GOT3 (cell line): Measurements from ENCODE around the gene TOMM20.
"Not testable (repeated sequence)": the region's sequence is repeated elsewhere in the genome, so short reads cannot be mapped to it uniquely, and the experiment has no call there.

ENCODE experiments used
- DNase-seq: peaks from one replicate; lab custom pipeline; 2025; ENCODE audit warnings: mixed read lengths; lab: John Stamatoyannopoulos, UW

Gene TOMM20

DNA sequence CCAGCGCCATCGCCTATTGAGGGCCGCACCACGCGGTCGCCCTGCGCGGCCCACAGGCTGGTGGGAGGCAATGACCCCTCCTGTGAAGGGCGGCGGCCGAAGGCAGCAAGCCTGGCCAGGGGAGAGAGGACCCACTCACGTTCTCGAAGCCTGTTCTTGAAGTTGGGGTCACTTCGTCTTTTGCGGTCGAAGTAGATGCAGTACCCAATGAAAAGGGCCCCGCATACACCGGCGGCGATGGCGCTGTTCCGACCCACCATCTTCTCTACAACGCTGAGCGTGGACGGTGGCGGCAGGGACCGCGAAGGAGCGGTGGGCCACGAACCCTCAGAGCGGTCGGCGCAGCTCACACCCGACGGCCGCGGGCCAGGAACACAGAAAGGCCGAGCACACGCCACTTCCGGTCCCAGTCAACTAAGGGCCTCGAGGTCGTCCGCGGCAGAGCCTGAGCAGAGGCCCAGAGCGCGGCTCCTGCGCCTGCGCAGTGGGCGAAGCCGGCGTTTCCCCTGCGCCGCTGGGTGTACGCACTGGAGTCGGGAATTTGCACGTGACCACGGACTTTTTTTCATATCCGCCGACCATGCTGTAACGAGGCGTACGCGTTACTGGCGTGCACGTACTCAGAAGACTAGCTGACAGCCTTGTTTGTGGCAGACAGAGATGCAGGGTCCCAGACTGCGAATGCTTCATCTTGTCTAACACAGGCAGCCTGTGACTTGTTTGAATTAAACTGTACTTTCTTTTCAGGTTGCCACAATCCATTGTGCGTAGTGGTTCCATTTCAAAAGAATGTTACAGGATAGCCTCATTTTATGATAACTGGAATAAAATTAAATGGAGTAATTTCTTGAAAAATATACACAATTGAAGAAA is at the start of gene TOMM20:
TOMM20 (minus strand) TSS at position 382 of the 873 bp plus-strand sequence; CDS start at position 260, 122 bp downstream.
- peak; percentile 92 for DNase-seq

DNA sequence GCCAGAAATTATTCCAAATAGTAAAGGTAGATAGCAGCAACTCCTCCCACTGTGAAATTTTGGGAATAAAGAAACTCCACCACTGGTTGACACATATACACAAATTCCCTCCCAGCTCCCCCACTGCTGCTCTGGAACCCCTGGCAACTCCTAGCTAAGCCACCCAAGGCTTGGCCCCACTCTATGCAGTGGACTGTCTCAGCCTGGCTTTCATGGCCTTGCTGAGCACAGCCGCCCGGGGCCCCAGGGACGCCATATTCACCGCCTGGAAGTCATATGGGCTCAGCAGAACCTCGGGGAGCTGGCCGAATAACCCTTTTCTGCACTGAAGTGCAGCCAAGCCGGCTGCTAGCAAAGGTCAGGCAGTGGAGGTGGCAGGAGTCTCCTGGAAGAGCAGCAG is 47.8 kb upstream of the TOMM20 start:
- DNase-seq: no peak

DNA sequence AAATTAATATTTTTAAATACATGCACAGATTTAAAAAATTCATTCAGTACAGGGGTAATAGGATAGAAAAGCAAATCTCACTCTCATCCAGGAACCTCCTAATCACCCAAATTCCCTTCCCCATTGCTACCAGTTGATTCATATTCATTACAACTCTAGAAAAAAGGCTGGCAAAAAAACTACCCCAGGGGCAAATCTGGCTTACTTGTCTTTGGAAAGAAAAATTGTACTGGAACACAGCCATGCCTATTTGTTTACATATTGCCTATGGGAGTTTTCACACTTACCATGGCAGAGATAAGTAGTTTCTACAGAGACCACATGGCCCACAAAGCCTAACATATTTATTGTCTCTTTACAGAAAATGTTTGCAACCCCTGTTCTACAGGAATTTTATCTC is 41.3 kb upstream of the TOMM20 start:
- DNase-seq: no peak

DNA sequence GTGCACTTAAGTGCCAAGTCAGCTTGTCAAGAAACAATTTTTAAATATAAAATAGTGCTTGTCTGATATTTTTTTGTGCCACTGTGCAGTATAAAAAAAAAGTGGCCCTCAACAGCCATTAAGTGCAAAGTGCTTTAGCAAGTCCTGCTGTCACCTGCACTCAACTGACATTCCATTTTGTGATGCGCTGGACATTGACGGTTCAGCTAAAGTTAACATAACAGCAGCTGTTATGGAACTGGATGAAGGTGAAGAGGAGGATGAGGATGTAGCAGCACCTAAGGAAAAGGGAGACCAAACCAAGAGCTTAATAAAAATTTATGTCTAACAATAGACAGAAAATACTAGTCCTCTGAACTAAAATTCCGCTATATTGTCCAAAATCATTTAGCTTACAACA is 39.7 kb upstream of the TOMM20 start:
- DNase-seq: no peak

DNA sequence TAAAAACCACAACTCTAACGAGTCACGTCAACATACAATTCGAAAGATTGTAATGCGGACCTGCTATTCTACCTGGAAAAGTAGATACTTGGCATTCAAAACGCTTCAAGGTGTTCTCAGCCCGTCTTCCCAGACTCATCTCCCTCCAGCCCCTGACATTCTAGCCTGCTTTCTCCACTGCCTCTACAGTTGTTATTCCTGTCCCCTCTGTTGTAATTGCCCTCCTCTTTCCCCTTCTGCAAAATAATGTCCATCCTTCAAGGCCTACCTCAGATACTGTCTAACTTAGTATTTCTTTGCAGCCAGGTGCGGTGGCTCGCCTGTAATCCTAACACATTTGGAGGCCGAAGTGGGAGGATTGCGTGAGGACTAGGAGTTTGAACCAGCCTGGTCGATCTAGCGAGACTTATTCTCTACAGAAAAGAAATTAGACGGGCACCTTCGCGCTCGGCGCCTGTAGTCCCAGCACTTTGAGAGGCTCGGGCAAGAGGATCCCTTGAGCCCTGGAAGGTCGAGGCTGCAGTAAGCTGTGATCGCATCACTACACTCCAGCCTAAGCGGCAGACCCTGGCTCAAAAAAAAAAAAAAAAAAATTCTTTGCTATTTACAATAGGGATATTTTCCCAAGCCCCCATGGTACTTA is 33.2 kb upstream of the TOMM20 start:
- DNase-seq: no peak

DNA sequence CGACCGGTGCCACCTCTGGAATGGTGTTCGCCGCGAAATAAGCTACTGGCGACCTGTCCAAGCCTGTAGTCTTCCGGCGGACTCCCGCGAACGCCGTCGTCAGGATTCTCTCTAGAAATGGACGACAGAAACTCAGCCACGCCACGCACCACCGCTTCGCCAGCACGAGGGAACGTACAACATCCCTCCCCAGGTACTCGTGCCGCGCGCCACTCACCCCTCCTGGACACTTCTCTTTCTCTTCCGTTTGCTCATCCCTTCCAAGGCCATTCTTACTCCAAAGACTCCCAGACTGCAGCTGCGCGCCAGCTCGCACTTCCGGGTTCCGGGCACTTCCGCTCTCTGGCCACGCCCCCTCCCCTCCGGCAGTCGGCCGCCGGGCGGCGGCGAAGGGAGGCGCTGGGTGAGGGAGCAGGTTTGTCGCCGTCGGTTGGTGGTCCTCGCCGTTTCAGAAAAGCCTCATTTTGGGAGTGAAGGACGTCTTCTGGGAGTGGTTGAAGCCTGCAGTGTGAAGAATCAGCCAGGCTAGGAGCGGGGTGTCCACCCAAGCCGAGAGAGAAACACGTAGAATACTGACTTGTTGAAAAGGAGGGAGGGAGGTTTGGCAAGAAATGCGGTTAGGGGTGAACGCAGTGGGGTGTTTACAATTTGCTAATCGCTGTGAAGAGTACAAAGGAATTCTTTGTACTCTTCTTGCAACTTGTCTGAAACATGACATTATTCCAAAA is 32.5 kb upstream of the TOMM20 start, which contains the start of gene RBM34:
RBM34 (minus strand) TSS at position 294 of the 728 bp plus-strand sequence; CDS start at position 270, 24 bp downstream.
- peak; percentile 91 for DNase-seq

DNA sequence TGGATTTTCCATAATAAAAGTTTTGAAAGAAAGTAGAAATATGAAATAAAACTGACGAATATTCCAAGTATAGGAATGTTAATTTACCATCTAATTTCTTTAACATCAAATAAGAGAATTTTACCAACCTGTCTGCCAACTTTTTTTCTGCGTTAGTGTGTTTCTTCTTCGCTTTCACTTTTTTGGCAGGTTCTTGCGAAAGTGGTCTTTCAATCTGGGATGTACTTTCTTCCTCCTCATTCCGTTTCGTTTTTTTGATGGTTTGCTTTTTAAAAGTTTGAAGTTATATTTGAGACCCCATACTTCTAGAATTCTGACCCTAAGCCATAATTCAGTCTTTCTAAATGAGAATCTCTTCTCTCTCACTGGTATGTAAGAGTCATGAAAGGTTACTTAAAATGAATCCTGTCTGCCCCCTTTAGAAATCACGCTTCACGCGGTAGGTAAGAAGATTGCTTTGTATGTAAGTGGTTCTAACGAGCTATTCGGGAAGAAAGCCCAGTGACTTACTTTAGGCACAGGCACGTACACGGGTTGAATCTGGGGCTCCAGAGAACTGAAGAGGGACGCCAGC is 31.8 kb upstream of the TOMM20 start:
- no peak for DNase-seq

DNA sequence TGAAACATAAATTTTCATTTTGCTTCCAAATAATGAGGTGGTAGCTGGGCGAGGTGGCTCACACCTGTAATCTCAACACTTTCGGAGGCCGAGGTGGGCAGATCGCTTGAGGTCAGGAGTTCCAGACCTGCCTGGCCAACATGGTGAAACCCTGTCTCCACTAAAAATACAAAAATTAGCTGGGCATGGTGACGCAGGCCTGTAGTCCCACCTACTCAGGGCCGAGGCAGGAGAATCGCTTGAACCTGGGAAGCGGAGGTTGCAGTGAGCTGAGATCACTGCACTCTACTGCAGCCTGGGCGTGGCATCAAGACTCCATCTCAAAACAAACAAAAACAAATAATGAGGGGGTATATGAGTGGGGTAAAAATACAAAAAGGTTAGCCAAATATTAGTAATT is 31.3 kb upstream of the TOMM20 start:
- DNase-seq: not testable (repeated sequence)

DNA sequence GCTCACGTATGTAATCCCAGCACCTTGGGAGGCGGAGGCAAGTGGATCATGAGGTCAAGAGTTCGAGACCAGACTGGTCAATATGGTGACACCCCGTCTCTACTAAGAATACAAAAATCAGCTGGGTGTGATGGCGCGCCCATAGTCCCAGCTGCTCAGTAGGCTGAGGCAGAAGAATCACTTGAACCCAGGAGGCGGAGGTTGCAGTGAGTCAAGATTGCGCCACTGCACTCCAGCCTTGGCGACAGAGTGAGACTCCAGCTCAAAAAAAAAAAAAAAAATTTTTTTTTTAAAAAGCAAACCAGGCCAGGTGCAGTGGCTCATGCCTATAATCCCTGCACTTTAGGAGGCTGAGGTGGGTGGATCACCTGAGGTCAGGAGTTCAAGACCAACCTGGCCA is 30.6 kb upstream of the TOMM20 start:
- DNase-seq: not testable (repeated sequence)

DNA sequence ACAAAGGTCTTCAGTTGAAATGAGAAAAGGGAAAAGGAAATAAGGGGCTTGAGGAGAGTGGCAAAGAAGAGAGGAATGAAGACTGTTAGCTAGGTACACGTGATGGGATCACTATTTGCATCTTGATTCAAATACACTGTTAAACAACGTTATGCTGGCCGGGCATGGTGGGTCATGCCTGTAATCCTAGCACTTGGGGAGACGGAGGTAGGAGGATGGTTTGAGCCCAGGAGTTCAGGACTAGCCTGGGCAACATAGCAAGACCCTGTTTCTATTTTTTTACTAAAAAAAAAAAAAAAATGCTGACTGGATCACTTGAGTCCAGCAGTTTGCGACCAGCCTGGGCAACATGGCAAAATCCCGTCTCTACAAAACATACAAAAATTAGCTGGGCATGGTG is 30.0 kb upstream of the TOMM20 start:
- no peak for DNase-seq

DNA sequence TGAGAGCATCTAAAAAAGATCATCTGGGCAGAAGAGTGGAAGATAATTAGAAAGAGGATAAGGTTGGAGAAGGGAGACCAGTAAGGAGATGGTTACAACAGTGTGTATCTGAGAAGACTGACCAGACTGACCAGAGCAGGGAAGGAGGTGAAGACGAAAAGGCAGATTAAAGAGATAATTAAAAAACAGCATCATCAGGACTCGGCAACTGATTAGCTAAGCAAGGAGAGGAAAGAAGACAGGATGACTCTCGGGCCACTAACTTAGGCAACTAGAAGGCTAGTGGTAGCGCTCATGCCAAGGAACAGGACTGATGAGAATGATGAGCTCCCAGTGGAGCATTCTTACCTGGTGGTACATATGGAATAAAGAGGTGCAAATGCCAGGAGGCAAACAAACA is 28.5 kb upstream of the TOMM20 start:
- no peak for DNase-seq

DNA sequence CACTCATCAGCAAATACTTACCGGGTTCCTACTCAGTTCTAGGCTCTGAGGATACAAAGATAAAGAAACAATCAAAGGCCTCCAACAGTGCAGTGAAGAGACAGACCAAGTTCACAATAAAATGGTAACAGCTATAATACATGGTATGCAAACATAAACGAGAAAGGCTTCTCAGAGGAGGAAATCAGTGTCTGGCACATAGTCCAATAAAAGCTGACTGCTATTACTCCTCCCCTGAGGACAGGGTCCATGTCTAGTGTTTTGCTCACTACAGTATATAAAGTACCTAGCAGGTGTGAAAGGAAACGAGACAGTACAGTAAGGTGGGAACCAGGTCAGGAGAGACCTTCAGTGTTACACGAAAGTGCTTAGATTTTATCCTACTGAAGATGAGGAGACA is 28.1 kb upstream of the TOMM20 start:
- DNase-seq: no peak

DNA sequence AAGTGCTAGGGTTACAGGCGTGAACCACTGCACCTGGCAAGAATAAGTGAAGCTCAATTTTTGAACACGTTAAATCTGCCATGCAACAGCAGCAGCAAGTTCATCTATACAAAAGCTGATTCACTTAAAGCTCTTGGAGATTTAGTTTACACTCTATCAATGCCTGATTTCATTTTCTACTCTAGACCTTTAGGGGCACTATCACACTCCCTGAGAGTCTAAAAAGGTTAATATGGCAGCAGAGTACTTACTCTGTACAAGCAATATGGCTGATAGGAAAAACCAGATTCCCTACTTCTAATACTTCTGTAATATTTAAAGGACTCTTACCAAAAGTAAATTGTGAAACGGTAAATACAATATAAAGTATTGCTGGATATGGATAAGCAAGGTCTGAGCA is 27.6 kb upstream of the TOMM20 start:
- DNase-seq: no peak

DNA sequence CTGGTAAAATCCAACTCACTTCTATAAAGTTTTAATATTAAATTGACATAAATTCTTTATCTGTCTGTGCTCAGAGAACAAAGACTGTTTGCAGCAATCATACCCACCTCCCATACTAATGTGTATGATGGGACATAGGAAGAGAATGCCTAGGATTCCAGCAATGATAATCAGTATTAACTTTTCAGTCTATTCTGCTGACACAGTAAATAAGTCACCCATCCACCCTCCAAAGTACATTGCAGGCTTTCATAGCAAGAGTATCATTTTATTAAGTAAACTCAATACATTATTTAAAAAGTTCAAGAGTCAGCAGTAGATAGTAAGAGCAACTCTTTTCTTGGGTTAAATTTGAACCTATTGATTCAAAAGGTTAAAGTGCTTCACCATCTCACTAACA is 23.6 kb upstream of the TOMM20 start:
- DNase-seq: no peak

DNA sequence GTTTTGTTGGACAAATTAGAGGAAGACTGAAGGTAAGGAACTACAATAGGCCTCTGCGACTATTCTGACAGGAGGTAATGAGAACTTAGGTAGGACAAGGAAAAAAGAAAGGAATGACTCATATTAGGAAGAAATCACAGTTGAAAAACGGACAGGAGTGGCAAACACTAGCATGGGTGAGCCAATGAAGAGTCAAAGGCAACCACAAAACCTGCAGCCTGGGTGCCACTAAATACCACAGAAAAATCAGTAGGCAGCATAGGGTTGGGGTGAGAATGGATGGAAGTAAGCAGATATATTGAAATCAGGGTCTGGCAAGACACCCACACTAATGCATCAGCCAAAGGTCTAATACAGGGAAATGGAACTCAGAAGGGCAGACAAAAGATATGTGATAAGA is 22.4 kb upstream of the TOMM20 start:
- no peak for DNase-seq

DNA sequence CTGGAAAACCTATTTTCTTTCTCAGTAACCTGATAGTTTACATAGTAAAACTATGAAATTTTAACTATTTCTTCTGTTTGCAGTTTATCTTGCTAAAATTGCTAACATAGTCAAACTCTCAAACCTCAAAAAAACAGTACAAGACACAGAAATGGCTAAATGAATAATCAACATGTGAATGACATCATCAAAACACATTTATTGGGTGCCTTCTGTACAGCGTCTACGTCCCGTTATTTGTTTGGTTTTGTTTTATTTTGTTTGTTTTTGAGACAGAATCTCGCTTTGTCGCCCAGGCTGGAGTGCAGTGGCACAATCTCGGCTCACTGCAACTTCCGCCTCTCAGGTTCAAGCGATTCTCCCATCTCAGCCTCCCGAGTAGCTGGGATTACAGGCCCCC is 21.2 kb upstream of the TOMM20 start:
- DNase-seq: no peak

DNA sequence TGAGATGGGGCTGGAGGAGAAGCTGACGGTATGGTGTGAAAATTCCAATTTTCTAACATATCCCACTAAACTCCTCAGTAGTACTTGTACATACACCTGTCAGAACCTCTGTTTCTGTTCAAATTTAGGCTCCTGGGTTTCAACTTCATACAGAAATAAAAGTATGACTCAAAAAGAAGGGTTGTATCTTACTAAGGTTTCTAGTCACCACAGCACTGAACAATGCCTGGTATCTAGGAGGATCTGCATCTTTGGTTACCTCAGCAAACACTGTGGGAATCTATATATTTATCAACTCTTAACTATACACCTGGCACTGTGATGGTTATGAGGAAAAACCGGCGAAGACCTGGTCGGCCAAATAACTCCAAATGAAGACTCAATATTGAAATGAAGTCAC is 18.6 kb upstream of the TOMM20 start:
- DNase-seq: no peak

DNA sequence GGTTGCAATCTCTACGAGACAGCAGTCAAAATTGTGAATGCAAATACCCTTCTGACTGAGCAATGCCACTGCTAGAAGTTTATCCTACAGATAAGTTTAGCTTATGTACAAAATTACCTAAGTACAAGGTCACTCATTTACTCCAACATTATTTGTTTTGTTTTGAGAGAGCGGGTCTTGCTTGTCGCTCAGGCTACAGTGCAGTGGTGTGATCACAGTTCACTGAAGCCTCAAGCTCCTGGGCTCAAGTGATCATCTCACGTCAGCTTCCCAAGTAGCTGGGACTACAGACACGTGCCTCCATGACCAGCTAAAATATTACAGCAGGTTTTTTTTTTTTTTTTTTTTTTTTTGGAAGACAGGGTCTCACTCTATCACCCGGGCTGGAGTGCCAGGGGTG is 17.0 kb upstream of the TOMM20 start:
- DNase-seq: no peak

DNA sequence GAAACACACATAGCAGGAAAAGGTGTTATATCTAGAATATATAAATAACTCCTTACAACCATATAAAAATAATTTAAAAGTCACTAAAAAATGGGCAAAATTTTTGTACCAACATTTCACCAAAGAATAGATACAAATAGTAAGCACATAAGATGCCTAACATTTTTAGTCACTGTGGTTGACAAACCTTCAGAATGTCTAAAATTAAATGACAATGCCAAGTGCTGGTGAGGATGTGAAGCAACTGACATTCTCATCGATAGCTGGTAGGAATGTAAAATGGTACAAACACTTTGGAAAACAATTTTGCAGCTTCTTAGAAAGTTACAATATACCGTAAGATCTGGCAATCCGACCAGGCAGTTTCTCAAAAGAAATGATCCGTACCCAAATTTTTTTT is 14.4 kb upstream of the TOMM20 start:
- no peak for DNase-seq

DNA sequence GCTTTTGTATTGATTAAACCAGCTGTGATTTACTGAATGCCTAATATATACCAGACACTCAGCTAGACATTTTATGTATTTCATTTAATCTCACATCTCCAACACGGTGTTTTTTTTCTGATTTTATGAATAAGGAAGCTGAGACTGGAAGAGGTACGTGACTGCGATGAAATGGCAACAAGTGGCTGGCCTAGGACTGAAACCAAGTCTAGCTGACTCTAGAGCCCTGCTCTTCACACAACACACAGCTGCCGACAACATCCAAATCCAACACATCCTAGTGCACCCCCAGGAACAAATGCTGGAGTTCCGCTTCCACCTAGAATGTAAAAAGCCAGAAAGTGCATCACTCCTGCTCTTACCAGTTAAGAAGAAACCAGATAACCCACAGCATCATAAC is 10.7 kb upstream of the TOMM20 start:
- no peak for DNase-seq

DNA sequence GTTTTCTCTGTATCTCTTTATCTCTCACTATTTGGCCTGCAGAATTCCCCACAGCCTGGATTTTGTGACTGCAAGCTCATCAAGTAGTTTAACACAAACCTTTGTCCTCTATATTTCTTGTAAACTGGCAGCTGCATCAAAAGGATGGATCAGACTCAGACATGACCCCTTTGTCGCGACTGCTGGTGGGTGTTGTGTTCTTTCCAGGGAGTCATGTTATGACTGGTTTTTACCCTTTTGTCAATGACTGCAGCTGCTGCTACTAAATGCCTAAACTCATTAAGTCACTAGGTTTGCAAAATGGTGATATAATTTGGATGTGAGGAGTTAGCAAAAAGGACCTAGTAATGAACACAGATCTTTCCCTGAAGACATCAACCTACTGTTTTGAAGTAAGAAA is 10.2 kb upstream of the TOMM20 start:
- DNase-seq: no peak

DNA sequence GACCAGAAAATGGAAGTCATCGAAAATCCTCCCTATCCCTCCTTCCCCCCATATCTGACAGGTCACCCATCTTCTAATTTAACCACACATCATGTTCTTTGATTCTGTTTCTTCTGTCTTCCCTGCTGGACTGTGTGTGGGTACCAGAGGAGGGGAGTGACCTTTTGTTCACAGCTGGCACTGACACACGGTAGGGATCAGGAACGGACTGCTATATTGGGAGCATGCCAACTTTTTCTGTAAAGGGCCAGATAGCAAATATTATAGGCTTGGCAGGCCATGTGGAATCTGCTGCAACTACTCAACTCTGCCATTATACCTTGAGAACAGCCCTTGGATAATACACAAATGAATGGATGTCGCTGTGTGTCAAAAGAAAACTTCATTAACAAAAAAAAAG is 7.5 kb upstream of the TOMM20 start:
- no peak for DNase-seq
